Endothelial cell (in vitro differentiated cells): ENCODE data around the gene IL5. TPM values are rescaled to one million over a fixed set of nuclear protein-coding genes. Genes with fewer than 3 reads are reported as not detected.
A peak's percentile ranks its signal among the peaks of the same experiment; 100 is the strongest.

Experiments
- DNase-seq: peaks from one replicate; pipeline ENCODE4 v3.0.0; 2021; ENCODE audit warnings: low spot score
- H3K27ac Mint-ChIP-seq: one replicate; pipeline ENCODE4 v1.8.0; 2021; ENCODE audit warnings: mixed read lengths, inconsistent platforms; ENCODE audit not compliant: unreplicated experiment
- H3K27me3 Mint-ChIP-seq: one replicate; pipeline ENCODE4 v1.8.0; 2021; ENCODE audit warnings: mild to moderate bottlenecking, moderate library complexity, mixed read lengths, inconsistent platforms; ENCODE audit not compliant: unreplicated experiment
- H3K36me3 Mint-ChIP-seq: one replicate; pipeline ENCODE4 v1.8.0; 2021; ENCODE audit warnings: mild to moderate bottlenecking, low read depth, mixed read lengths, inconsistent platforms; ENCODE audit not compliant: unreplicated experiment
- H3K4me1 Mint-ChIP-seq: one replicate; pipeline ENCODE4 v1.8.0; 2021; ENCODE audit warnings: mild to moderate bottlenecking, mixed read lengths, inconsistent platforms; ENCODE audit not compliant: unreplicated experiment
- H3K4me3 Mint-ChIP-seq: one replicate; pipeline ENCODE4 v1.8.0; 2021; ENCODE audit warnings: mild to moderate bottlenecking, mixed read lengths, inconsistent platforms; ENCODE audit not compliant: unreplicated experiment
- H3K9me3 Mint-ChIP-seq: one replicate; pipeline ENCODE4 v1.8.0; 2021; ENCODE audit warnings: mixed read lengths, inconsistent platforms; ENCODE audit not compliant: unreplicated experiment
- total RNA-seq: library from RNA; stranded (reverse); fragmentation: NEBNext Ultra II Directional; extraction: Animal tissue kit (Norgen Biotek cat#: 25700); gene quantifications from one replicate; pipeline ENCODE4 v1.2.1, GENCODE V29; 2021; ENCODE audit not compliant: unreplicated experiment
- TF ChIP-seq, protein P1 (sequence below): fragments of 200-600 bp; sonication (generic); IDR thresholded peaks from one replicate; pipeline ENCODE4 v1.5.0; 2021; ENCODE audit warnings: antibody characterized with exemption; ENCODE audit not compliant: unreplicated experiment

The IL5 gene
- total RNA-seq, 1 donor from 2014 or later = not detected

DNA sequence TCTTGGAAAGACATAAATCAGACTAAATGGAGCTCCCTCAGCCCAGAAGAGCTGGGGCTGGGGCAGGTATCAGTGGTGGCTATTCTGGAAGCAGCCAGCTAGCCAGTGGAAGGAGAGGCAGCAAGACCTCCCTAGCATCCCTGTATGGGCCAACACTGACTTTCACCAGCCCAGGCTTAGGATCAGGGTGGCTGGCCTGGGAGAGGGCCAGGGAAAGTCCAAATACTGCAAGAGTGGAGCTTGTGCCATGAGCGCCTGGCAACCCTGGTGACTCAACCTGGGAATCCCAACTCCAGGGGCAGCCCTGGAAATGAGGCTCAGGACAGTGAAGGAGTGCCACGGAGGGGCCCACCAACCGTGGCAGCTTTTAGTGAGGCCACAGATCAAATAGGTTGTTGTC, 45.2 kb downstream of the IL5 start:
- peaks cover 4% of the 10 kb centered on the region for H3K27me3 Mint-ChIP-seq
- H3K4me3 Mint-ChIP-seq = no peak overlapping the region
- no peaks in the 10 kb centered on the region for H3K36me3 Mint-ChIP-seq
- DNase-seq = no peak
- TF ChIP-seq, protein P1, sequence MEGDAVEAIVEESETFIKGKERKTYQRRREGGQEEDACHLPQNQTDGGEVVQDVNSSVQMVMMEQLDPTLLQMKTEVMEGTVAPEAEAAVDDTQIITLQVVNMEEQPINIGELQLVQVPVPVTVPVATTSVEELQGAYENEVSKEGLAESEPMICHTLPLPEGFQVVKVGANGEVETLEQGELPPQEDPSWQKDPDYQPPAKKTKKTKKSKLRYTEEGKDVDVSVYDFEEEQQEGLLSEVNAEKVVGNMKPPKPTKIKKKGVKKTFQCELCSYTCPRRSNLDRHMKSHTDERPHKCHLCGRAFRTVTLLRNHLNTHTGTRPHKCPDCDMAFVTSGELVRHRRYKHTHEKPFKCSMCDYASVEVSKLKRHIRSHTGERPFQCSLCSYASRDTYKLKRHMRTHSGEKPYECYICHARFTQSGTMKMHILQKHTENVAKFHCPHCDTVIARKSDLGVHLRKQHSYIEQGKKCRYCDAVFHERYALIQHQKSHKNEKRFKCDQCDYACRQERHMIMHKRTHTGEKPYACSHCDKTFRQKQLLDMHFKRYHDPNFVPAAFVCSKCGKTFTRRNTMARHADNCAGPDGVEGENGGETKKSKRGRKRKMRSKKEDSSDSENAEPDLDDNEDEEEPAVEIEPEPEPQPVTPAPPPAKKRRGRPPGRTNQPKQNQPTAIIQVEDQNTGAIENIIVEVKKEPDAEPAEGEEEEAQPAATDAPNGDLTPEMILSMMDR = no peak
- H3K4me1 Mint-ChIP-seq = no peaks in the 10 kb centered on the region
- no peaks in the 10 kb centered on the region for H3K9me3 Mint-ChIP-seq
- no peak overlapping the region for H3K27ac Mint-ChIP-seq

DNA sequence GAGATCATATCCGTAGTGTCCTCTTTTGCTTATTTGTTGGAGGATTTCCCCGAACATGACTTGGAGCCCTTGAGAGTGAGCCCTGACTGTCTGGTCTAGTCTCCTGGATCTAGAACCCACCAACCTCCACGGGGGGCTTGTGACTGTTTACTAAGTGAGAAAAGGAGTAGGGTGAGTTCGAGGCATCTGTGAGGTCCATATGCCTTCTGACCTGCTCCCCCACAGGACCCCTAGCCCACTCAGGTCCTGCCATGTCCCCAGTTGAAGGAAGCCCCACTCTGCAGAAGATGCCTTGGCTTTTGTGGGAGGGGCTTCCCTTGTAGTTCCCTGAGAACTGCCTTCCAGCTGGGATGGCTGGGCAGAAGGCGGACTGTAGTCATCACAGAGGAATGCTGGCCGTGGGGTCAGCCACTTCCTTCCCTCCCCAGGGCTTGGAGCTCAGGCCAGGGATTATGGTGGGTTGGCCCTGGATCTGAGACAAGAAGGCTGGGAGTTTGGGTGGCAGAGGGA, 45.8 kb downstream of the IL5 start:
- Mint-ChIP-seq H3K27me3 (peaks cover 3% of the 10 kb centered on the region), H3K9me3 (no peaks in the 10 kb centered on the region), H3K36me3 (no peaks in the 10 kb centered on the region), H3K27ac (no peak overlapping the region), H3K4me1 (no peaks in the 10 kb centered on the region), H3K4me3 (peak overlapping the region; percentile 77)
- no peak for DNase-seq
- TF ChIP-seq, protein P1 = no peak

DNA sequence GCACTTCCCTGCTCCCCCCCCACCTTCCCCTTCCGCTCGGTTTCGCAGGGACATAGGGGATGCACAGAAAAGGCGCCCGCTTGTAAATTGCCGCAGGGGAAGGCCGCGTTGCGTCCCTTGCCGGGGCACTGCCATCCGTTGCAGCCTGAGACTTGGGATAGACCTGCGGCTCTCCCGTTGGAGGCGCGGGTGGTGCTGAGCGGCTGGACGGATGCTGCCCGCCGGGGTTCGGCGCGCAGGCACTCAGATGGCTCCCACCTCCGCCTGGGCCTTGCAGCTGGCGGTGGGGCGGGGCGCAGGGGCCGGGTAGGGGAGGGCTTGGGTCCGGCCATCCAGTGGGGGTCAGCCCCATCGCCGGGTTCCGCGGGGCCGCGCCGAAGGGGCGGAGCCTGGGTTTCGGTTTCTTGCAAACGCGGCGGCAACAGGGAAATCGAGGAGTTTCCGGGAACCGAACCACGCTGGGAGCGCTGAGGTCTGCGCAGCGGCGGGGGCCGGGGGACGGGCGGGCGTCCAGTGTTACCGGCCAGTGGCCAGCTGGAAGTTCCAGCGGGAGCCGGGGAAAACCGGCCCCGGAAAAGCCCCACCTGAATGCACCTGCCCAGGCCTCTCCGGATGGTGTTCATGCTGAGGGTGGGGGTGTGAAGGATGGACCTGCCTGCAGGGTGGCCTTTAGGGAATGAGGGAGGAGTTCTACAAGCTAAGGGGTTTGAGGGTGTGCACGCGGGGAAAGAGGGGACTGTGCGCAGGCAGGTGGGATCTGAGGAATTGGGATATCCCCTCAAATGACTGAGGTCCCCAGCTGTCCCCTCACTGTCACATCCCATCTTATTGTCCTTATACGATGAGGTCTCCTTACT, 46.5 kb downstream of the IL5 start:
- peaks cover 3% of the 10 kb centered on the region for H3K27me3 Mint-ChIP-seq
- peak; percentile 67 for DNase-seq

DNA sequence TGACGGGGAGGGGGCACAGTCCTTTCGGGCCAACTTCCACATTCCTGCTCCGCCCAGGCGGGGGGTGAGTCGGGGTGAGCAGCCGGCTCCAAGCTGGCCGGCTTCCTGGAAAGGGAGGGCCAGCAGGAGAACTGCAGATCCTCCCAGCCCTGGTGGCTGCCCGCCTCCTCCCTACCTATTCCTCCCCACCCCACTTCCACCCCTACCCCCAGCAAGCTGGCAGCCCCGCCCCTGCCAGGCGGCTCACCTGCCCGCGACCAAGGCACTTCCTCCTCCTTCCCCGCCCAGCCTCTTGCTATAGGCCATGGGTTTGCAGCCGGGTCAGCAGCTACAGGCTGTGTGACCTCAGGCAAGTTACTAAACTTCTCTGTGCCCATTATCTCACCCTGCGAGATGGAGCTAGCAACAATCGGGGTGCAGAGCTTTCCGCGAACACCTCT, 47.1 kb downstream of the IL5 start:
- peak overlapping the region; percentile 91 for H3K4me3 Mint-ChIP-seq
- no peaks in the 10 kb centered on the region for H3K9me3 Mint-ChIP-seq
- DNase-seq = peak; percentile 43
- peaks cover 2% of the 10 kb centered on the region for H3K27me3 Mint-ChIP-seq
- no peaks in the 10 kb centered on the region for H3K4me1 Mint-ChIP-seq
- TF ChIP-seq, protein P1 = no peak
- no peak overlapping the region for H3K27ac Mint-ChIP-seq
- H3K36me3 Mint-ChIP-seq = no peaks in the 10 kb centered on the region

More for the DNA sequence above, 46.5 kb downstream of the IL5 start:
- Mint-ChIP-seq H3K4me1 (no peaks in the 10 kb centered on the region), H3K4me3 (peak overlapping the region; percentile 91), H3K9me3 (no peaks in the 10 kb centered on the region), H3K36me3 (no peaks in the 10 kb centered on the region), H3K27ac (no peak overlapping the region)
- TF ChIP-seq, protein P1 = no peak

DNA sequence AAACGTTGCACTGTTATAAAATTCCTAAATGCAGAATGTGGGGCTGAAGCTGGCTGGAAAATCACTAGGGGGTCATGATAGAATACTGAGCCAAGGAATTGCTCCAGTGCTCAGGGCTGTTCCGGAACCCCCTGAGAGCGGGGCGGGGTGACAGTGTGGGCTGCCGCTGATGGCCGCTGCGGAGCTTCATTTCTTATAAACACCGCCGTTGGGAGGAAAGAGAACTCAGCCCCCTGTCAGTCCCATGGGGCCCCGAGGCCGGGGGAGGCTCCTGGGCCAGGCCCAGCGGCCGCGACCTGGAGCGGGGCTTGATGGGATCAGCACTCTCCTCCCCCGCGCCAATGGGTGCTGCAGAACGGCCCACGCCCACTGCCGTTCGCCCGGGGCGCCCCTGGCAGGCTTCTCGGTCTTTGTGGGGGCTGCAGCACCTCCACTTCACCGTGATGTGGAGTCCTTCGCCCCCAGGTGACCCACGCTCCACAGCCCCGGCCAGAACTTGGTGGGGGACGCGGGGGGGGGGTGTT, 47.6 kb downstream of the IL5 start:
- Mint-ChIP-seq H3K4me3 (peak overlapping the region; percentile 91), H3K27me3 (peaks cover 2% of the 10 kb centered on the region), H3K27ac (no peak overlapping the region), H3K4me1 (no peaks in the 10 kb centered on the region), H3K9me3 (no peaks in the 10 kb centered on the region), H3K36me3 (no peaks in the 10 kb centered on the region)
- TF ChIP-seq, protein P1 = no peak
- DNase-seq = peak; percentile 30
